H1 (cell line): ENCODE data around the gene IFNG-AS1. TPM values are rescaled to one million over a fixed set of nuclear protein-coding genes. Genes with fewer than 3 reads are reported as not detected.

ENCODE experiments used
- BCL11A ChIP-seq, 2 experiments: IDR thresholded peaks; one replicate each; pipeline ENCODE4 v1.6.1; 2011; ENCODE audit warnings: low read depth in 2 of 2, low read length in 2 of 2, mild to moderate bottlenecking in 2 of 2
- CHD7 ChIP-seq: fragments of 300-600 bp; sonication (generic); IDR thresholded peaks from 2 replicates; pipeline ENCODE4 v1.7.1; 2012; ENCODE audit warnings: low read length, moderate library complexity, mild to moderate bottlenecking, inconsistent platforms; ENCODE audit not compliant: insufficient replicate concordance
- SIX5 ChIP-seq: IDR thresholded peaks from 2 replicates; pipeline ENCODE4 v1.6.1; 2011; ENCODE audit warnings: mild to moderate bottlenecking, low read depth, low read length
- polyA plus RNA-seq, 7 experiments: library from polyadenylated mRNA; depleted of rRNA in 3 of 7; stranded (reverse) in 5 of 7; unstranded in 2 of 7; fragments of >200 nt in 5 of 7; fragments of 200-250 nt in 2 of 7; gene quantifications; 1 replicate in 5 of 7; 2 replicates in 1 of 7; 4 replicates in 1 of 7; pipeline versions ENCODE4 v1.2.1 to v1.2.3, GENCODE V29; 2011 to 2013; ENCODE audit warnings: missing spikeins in 2 of 7, mixed read lengths in 2 of 7
- total RNA-seq: library from RNA; stranded (reverse); fragmentation: NEBNext Ultra II Directional; extraction: Animal tissue kit (Norgen Biotek cat#: 25700); gene quantifications from 2 replicates; pipeline ENCODE4 v1.2.1, GENCODE V29; 2021

Gene IFNG-AS1
- total and polyA plus RNA-seq, 2 of the 8 experiments (the other 6 are each of a cell fraction or from before 2014, with no cell fraction given): not detected

GRCh38 chr12:68020699-68021098 lies 31.5 kb downstream of the IFNG-AS1 start (continued):
- no peak for TF ChIP-seq CHD7
- TF ChIP-seq SIX5: no peak
- TF ChIP-seq BCL11A (IDR thresholded peaks at IDR 0.05; ENCODE audit: low read depth in 2 of 2, low read length in 2 of 2): no peak
